ENCODE measurements around the gene HERC3. TPM values are rescaled to one million over a fixed set of nuclear protein-coding genes. Genes with fewer than 3 reads are reported as not detected.

Gene HERC3
- total and polyA plus RNA-seq, 2 of the 13 experiments (the other 11 are each of a cell fraction or from before 2014, with no cell fraction given): 3.8 to 6.2 TPM

DNA sequence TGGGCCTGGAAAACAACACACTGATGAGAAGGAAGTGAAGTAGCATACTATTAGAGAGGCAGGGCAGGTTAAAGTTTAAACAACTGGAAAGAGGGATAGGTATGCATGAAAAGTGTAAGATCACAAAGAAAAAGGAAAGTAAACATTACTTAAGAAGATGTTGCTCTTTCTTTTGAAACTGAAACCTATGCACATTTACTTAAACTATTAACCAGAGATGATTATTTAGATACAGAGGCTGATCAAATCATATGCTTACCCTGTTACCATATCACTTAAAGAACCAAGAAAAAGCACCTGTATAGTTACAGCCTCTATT lies 67.6 kb downstream of the HERC3 start (continued):
- TF ChIP-seq MBD4 (IDR thresholded peaks at IDR 0.05; ENCODE audit: borderline replicate concordance, low read length) (no peak), ZFYVE20 (CRISPR knock-in tag; IDR thresholded peaks at IDR 0.05; ENCODE audit: borderline replicate concordance, low read depth) (no peak), ZNF775 (CRISPR knock-in tag; IDR thresholded peaks at IDR 0.05; ENCODE audit: borderline replicate concordance) (no peak), SOX6 (IDR thresholded peaks at IDR 0.05) (no peak), SOX6 (CRISPR knock-in tag; IDR thresholded peaks at IDR 0.05) (0 out of 2 replicates have a peak, but pooled peaks have one; percentile 23), THAP8 (CRISPR knock-in tag; IDR thresholded peaks at IDR 0.05; ENCODE audit: borderline replicate concordance) (no peak), KMT2B (CRISPR knock-in tag; IDR thresholded peaks at IDR 0.05) (no peak), KLF9 (CRISPR knock-in tag; IDR thresholded peaks at IDR 0.05; ENCODE audit: low read depth) (no peak), RXRB (CRISPR knock-in tag; IDR thresholded peaks at IDR 0.05; ENCODE audit: borderline replicate concordance) (0 out of 2 replicates have a peak, but pooled peaks have one; percentile 17), ZNF367 (CRISPR knock-in tag; IDR thresholded peaks at IDR 0.05; ENCODE audit: borderline replicate concordance) (no peak), U2AF2 (IDR thresholded peaks at IDR 0.05; ENCODE audit: low read depth, low read length) (no peak), SIX4 (CRISPR knock-in tag; IDR thresholded peaks at IDR 0.05) (peak; percentile 86), MAZ (IDR thresholded peaks at IDR 0.05; ENCODE audit: borderline replicate concordance, low read depth, low read length) (no peak), MAZ (CRISPR knock-in tag; IDR thresholded peaks at IDR 0.05; ENCODE audit: low read depth) (no peak), CREM (IDR thresholded peaks at IDR 0.05) (0 out of 2 replicates have a peak, but pooled peaks have one; percentile 16), CREM (CRISPR knock-in tag; IDR thresholded peaks at IDR 0.05) (no peak), ZNF253 (CRISPR knock-in tag; IDR thresholded peaks at IDR 0.05; ENCODE audit: borderline replicate concordance) (no peak), FOXP1 (IDR thresholded peaks at IDR 0.05) (no peak), FOXP1 (CRISPR knock-in tag; IDR thresholded peaks at IDR 0.05) (0 out of 2 replicates have a peak, but pooled peaks have one; percentile 13)
- TF ChIP-seq, protein P1, sequence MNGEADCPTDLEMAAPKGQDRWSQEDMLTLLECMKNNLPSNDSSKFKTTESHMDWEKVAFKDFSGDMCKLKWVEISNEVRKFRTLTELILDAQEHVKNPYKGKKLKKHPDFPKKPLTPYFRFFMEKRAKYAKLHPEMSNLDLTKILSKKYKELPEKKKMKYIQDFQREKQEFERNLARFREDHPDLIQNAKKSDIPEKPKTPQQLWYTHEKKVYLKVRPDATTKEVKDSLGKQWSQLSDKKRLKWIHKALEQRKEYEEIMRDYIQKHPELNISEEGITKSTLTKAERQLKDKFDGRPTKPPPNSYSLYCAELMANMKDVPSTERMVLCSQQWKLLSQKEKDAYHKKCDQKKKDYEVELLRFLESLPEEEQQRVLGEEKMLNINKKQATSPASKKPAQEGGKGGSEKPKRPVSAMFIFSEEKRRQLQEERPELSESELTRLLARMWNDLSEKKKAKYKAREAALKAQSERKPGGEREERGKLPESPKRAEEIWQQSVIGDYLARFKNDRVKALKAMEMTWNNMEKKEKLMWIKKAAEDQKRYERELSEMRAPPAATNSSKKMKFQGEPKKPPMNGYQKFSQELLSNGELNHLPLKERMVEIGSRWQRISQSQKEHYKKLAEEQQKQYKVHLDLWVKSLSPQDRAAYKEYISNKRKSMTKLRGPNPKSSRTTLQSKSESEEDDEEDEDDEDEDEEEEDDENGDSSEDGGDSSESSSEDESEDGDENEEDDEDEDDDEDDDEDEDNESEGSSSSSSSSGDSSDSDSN (CRISPR knock-in tag; IDR thresholded peaks at IDR 0.05): no peak
- TF ChIP-seq, protein P2, sequence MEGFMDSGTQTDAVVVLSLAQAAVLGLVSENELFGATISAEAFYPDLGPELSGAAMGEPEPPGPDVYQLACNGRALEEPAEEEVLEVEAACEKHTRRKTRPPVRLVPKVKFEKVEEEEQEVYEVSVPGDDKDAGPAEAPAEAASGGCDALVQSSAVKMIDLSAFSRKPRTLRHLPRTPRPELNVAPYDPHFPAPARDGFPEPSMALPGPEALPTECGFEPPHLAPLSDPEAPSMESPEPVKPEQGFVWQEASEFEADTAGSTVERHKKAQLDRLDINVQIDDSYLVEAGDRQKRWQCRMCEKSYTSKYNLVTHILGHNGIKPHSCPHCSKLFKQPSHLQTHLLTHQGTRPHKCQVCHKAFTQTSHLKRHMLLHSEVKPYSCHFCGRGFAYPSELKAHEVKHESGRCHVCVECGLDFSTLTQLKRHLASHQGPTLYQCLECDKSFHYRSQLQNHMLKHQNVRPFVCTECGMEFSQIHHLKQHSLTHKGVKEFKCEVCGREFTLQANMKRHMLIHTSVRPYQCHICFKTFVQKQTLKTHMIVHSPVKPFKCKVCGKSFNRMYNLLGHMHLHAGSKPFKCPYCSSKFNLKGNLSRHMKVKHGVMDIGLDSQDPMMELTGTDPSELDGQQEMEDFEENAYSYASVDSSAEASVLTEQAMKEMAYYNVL (CRISPR knock-in tag; IDR thresholded peaks at IDR 0.05; ENCODE audit: borderline replicate concordance): 0 out of 2 replicates have a peak, but pooled peaks have one; percentile 45
- TF ChIP-seq, protein P3, sequence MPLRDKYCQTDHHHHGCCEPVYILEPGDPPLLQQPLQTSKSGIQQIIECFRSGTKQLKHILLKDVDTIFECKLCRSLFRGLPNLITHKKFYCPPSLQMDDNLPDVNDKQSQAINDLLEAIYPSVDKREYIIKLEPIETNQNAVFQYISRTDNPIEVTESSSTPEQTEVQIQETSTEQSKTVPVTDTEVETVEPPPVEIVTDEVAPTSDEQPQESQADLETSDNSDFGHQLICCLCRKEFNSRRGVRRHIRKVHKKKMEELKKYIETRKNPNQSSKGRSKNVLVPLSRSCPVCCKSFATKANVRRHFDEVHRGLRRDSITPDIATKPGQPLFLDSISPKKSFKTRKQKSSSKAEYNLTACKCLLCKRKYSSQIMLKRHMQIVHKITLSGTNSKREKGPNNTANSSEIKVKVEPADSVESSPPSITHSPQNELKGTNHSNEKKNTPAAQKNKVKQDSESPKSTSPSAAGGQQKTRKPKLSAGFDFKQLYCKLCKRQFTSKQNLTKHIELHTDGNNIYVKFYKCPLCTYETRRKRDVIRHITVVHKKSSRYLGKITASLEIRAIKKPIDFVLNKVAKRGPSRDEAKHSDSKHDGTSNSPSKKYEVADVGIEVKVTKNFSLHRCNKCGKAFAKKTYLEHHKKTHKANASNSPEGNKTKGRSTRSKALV (CRISPR knock-in tag; IDR thresholded peaks at IDR 0.05): no peak
- TF ChIP-seq, protein P4, sequence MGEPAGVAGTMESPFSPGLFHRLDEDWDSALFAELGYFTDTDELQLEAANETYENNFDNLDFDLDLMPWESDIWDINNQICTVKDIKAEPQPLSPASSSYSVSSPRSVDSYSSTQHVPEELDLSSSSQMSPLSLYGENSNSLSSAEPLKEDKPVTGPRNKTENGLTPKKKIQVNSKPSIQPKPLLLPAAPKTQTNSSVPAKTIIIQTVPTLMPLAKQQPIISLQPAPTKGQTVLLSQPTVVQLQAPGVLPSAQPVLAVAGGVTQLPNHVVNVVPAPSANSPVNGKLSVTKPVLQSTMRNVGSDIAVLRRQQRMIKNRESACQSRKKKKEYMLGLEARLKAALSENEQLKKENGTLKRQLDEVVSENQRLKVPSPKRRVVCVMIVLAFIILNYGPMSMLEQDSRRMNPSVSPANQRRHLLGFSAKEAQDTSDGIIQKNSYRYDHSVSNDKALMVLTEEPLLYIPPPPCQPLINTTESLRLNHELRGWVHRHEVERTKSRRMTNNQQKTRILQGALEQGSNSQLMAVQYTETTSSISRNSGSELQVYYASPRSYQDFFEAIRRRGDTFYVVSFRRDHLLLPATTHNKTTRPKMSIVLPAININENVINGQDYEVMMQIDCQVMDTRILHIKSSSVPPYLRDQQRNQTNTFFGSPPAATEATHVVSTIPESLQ (CRISPR knock-in tag; conservative IDR thresholded peaks at IDR 0.05): no peak
